HG03571 (cell line): Measurements from ENCODE around the gene KCNH1.

Source experiments
- ATAC-seq: cut with Tn5 transposase; IDR thresholded peaks from one replicate; pipeline ENCODE4 v1.9.1; 2021; ENCODE audit not compliant: unreplicated experiment

Gene KCNH1

GRCh38 chr1:210882414-210883221 lies 251.3 kb downstream of the KCNH1 start:
- ATAC-seq, result no peak

GRCh38 chr1:210878564-210878963 lies 255.4 kb downstream of the KCNH1 start:
- ATAC-seq, result no peak

- no peak for ATAC-seq
Measured at GRCh38 chr1:210876275-210876674, 257.7 kb downstream of the KCNH1 start.

GRCh38 chr1:210866532-210866931 lies 267.4 kb downstream of the KCNH1 start:
- no peak for ATAC-seq

GRCh38 chr1:210857705-210858104 lies 276.2 kb downstream of the KCNH1 start:
- no peak for ATAC-seq

GRCh38 chr1:210857146-210857663 lies 276.7 kb downstream of the KCNH1 start:
- ATAC-seq, result no peak

- no peak for ATAC-seq
Measured at GRCh38 chr1:210855440-210855839, 278.5 kb downstream of the KCNH1 start.

GRCh38 chr1:210853276-210853675 lies 280.7 kb downstream of the KCNH1 start:
- no peak for ATAC-seq

GRCh38 chr1:210850556-210850955 lies 283.4 kb downstream of the KCNH1 start:
- no peak for ATAC-seq

- no peak for ATAC-seq
Measured at GRCh38 chr1:210848474-210848873, 285.5 kb downstream of the KCNH1 start.

GRCh38 chr1:210841926-210842625 lies 291.9 kb downstream of the KCNH1 start:
- no peak for ATAC-seq

GRCh38 chr1:210830034-210831028 lies 303.6 kb downstream of the KCNH1 start:
- ATAC-seq, result no peak

GRCh38 chr1:210828996-210829596 lies 304.9 kb downstream of the KCNH1 start:
- ATAC-seq, result no peak

GRCh38 chr1:210827481-210827880 lies 306.5 kb downstream of the KCNH1 start:
- no peak for ATAC-seq

- ATAC-seq, result no peak
Measured at GRCh38 chr1:210826686-210827085, 307.3 kb downstream of the KCNH1 start.

GRCh38 chr1:210822932-210823331 lies 311.0 kb downstream of the KCNH1 start:
- ATAC-seq, result no peak

GRCh38 chr1:210822241-210822640 lies 311.7 kb downstream of the KCNH1 start:
- ATAC-seq, result no peak

- ATAC-seq, result no peak
Measured at GRCh38 chr1:210821615-210822014, 312.3 kb downstream of the KCNH1 start.

- no peak for ATAC-seq
Measured at GRCh38 chr1:210819266-210819665, 314.7 kb downstream of the KCNH1 start.
